NCI-H2227 (cell line): Measurements from ENCODE around the gene SRP14.
"Not testable (repeated sequence)": the region's sequence is repeated elsewhere in the genome, so short reads cannot be mapped to it uniquely, and the experiment has no call there.

Experiments used
- DNase-seq: peaks from one replicate; lab custom pipeline; 2025; ENCODE audit not compliant: unreplicated experiment; lab: John Stamatoyannopoulos, UW

SRP14 gene, protein sequence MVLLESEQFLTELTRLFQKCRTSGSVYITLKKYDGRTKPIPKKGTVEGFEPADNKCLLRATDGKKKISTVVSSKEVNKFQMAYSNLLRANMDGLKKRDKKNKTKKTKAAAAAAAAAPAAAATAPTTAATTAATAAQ

DNA sequence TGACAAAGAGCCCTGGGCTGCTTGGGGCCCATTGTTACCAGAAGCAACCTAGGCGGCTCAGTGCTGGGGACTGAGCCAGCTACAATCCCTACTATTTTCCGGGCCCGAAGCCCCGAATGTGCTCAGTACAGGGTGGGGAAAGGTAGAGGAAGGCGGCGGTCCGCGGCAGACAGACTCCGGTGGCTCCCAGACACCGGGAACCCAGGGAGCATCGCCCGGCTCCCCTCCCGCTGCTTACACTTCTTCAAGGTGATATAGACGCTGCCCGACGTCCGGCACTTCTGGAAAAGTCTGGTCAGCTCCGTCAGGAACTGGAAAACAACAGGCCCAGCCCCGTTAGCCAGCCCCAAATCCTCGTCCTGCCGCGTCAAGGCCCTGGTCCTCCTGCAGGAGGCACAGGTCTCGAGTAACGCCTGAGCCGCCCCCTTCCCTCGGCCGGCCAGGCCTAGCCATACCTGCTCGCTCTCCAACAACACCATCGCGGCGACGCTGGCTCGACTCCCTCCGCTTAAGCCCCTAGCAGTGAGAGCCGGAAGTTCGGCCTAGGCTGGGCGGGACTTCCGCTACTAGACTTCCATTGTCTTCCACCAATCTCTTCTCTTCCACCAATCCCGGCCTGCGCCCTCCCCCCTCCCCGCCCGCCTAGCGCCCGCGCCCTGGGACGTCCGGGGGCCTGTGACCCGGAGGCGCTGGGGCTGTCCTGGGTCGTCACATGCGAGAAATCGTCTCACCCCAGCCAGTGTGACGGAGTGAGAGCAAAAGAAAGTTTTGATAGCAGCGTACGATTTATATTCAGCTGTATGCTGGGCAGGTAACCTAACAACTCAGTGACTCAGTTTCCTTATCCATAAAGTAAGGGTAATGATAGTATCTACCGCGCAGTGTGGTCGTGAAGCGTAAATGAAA is at the start of gene SRP14:
SRP14 (minus strand) TSS at position 544 of the 906 bp plus-strand sequence; CDS start at position 479, 65 bp downstream.
- peak; percentile 89 for DNase-seq

DNA sequence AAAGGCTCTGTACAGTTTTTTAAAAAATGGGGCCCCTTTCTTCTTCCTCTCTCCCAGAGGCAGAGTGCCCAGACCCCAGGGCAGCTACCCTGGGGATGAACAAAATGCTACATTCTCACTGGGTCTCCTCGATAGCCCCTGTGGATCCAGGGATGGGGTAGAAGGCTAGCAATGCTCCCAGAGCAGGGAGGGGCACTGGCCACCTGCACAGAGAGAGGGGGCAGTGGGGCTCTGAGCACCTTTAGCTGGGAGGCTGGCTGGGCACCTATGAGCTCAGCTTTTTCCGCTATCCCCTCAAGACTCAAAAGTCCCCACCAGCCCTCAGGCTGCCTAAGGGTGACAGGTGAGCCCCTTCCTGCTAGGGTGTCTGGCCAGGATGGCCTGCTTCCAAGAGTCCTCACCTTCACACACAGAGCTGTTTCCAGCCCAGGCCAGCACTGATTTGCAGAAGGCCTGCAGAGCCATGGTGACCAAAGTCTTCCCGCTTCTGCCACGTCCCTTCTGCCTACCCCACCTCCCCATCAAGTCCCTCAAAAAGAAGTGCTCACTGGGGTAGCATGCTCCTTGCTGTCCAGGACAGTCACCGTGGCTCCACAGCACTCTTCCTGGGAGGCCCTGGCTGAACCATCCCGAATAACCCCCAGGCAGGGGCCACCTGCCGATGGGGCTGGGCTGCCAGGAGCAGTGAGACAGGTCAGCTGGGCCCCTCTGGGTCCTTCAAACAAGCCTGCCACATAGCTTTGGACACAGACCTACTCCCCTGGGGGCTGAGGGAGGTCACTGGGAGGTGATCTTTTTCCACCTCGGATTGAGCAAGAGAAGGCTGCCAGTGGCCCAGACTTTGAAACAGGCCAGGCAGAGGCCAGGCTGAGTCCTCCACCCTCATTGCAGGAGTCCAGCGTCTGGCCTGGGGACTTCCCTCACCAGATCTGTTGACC is 49.3 kb upstream of the SRP14 start:
- no peak for DNase-seq

DNA sequence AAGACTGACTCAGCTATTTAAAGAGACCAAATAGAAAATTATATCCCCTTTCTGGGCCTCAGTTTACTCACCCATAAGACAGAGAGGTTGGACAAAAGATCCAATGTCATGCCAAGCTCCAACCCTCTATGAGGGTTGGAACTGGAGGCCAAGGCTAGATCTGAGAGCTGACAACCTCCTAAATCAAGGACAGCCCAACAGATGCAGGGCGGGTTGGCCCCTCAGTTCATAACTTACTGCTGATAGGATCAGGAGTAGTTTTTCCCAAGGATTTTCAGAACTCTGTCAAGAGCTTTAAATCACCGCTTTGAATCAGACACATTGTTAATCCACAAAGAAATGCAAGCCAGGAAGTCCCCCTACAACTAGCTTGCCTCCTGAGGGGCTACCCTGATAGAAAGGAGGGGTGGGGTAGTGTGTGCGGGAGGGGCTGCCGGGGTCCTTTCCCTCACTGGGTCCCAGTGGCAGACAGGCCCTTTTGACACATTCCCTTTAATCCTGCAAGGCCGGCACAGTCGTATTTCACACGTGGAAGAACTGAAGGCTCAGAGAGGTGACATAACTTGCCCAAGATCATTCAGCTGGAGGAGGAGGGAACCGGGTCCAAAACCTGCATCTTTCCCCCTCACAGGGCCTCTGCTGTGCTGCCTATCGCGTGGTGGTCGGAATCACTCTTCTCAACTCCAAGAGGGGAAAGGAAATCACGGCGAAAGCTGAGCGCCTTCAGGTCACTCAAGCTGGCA is 48.3 kb upstream of the SRP14 start:
- no peak for DNase-seq

DNA sequence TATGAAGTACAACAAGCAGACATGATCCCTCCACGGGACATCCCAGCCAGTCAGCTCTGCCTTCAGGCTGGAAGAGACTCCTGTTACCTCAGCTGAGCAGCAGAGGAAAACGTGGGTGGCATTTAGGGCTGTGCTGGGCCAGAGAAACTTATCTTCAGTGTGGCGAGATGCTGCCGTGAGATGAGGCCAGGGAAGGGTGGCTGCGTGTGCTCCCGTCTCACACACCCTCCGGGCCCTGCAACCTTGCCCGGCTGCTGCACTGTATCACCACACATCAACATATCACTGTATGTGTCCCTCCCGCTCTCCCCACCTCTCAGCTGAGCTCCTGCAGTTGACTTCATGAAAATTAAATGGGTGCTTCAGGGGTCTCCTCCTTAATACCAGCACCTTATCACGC is 46.3 kb upstream of the SRP14 start:
- DNase-seq = no peak

DNA sequence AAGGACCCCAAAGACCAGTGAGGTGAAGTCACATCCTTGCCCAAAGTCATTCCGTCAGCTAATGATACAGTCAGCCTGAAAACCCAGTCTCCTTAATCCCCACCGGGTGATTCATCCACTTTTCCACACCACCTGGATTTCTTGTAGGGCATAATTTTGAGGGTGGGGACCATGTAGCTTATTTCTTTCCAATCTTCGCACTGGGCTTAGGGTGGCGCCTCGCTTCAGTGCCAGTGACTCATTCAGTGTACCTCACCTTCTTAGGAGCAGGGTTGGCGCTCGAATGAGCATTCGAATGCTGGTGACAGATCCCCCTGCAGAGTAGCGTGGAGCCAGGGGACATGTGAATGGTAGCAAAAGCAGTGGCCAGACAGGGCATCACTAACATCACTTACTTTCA is 45.7 kb upstream of the SRP14 start:
- no peak for DNase-seq

DNA sequence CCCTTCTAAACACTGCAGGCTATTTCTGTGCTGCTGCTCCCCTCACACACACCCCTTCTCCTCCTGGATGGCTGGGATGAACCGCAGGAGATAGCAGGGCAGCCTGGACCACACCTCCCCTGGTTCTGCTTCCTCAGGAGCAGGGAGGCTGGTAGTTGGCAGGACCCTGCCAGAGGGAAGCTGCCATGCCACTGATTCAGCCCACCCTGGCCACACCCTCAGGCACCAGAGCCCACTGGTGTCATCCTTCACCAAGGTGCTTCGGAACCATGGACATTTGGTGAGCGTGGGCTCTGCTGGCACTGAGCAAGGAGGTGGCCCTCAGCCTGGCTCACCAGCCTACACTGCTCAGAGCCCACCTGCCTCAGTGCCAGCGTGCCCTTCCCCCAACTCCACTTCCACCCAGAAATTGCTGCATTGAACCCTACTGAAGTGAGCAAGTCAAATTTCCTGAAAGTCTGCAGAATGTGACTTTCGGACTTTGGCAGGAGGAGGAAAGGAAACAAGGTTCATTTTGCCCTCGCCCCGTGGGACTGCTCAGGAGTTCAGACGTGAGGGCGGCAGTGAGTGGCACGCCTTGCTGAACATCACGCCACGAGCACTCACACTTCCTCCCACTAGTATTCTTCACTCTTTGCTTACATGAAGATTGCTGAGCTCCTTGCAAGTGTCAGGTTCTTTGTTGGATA is 43.4 kb upstream of the SRP14 start:
- DNase-seq = no peak

DNA sequence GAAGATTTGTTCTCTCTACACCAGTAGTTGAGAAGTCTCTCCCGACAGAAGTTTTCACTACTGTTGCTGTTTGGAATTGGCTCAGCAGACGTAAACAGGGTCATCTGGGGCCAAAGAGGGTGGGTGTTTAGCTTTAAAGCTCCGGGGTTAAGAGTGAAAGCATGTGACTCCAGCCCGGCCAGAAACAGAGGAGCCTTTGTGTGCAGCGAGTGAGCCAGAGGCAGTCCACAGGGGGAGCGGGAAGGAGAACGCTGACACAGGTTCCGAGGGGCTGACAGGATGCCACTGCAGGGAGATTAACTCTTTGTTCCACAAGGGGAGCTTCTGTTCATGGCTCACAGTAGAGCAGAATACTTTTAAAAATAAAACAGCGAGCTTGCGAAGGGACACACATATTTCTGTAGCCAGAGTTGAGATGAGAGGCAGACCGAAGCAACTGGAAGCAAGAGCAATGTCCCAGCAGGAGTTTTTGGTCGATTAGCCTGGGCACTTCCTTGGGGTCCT is 42.8 kb upstream of the SRP14 start:
- peak; percentile 47 for DNase-seq

DNA sequence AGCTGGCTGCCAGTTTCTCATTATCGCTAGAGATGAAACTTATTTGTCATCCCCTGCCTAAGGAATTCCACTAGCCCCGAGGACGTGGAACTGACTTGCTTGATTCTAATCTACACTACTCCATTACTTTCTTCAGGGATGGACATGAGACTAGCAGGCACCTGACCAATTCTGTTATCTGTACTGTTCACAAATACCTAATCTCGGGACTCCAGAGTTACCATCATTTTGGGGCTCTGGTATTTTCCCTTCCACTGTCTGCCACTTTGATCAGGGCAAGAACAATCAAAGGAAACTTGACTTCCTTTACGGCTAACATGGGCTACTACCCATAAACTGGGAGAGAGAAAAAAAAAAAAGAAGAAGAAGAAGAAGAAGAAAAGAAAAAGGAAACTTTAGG is 41.9 kb upstream of the SRP14 start:
- no peak for DNase-seq

DNA sequence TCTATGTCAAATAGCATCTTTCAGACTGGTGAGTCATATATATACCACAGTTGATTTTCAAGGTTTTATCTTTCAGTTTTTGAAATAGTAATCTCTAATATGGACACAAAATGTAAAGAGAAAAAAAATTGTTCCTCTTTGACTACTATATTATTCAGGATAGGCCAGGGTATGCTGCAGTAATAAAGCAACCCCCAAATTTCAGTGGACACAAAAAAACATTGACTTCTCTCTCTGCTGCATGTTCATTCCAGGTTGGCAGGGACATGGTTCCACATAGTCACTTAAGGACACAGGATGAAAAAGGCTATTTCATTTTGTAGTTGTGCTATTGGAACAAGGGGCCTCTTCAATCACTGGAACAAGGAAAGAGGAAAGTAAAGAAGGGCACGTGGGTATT is 41.1 kb upstream of the SRP14 start:
- DNase-seq = no peak

DNA sequence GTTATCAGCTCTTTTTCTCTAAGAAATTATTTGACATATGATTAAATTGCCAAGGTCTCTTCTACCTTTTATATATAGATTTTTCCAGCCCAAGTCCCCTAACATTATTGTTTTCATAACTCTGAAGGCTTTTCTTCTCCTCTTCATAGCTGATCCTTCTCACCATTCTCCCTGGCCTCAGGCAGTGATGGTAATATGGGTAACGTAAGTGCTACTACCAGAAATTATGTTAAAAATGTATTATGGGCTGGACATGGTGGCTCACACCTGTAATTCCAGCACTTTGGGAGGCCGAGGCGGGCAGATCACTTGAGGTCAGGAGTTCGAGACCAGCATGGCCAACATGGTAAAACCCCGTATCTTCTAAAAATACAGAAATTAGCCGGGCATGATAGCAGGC is 40.5 kb upstream of the SRP14 start:
- no peak for DNase-seq

DNA sequence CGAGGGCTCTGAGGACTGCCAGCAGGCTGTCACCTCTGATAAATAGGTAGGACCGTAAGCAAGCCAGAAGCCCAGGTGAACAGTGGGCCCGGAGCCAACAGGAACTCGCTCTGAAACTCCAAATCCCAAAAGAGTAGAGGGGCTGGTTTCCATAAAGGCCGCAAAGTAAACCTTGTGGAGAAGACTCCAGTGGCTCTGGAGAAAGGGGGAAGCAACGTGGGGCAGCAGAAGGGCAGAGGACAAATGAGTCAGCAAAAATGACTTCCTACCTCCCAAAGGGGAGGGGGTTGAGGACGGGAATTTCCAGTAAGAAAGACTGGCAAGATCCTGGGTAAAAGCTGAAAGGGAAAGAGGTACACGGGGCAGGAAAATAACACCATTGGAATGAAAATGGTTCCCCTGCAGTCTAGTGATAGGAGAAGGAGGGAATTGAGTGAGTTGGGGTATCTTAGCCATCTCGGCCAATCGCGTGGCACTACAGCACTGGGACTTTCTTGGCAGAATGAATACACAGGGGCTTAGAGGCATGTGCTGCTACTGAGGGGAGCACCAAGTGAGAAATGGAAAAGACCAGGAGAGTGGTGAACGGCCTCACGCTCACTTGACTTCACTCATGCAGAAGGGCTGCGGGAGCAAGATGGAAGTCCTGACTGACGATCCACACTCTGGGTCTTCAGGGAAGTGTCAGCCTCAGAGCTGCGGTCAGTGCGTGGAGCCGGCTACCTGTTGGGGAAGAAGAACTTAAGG is 36.5 kb upstream of the SRP14 start:
- DNase-seq = no peak

DNA sequence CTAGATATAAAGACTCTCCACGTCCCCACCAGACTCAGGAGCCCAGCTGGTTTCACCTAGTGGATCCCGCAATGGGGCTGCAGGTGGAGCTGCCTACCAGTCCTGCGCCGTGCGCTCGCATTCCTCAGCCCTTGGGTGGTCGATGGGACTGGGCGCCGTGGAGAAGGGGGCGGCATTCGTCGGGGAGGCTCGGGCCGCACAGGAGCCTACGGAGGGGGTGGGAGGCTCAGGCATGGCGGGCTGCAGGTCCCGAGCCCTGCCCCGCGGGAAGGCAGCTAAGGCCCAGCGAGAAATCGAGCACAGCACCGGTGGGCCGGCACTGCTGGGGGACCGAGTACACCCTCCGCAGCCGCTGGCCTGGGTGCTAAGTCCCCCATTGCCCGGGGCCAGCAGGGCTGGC is 35.7 kb upstream of the SRP14 start:
- DNase-seq = not testable (repeated sequence)

DNA sequence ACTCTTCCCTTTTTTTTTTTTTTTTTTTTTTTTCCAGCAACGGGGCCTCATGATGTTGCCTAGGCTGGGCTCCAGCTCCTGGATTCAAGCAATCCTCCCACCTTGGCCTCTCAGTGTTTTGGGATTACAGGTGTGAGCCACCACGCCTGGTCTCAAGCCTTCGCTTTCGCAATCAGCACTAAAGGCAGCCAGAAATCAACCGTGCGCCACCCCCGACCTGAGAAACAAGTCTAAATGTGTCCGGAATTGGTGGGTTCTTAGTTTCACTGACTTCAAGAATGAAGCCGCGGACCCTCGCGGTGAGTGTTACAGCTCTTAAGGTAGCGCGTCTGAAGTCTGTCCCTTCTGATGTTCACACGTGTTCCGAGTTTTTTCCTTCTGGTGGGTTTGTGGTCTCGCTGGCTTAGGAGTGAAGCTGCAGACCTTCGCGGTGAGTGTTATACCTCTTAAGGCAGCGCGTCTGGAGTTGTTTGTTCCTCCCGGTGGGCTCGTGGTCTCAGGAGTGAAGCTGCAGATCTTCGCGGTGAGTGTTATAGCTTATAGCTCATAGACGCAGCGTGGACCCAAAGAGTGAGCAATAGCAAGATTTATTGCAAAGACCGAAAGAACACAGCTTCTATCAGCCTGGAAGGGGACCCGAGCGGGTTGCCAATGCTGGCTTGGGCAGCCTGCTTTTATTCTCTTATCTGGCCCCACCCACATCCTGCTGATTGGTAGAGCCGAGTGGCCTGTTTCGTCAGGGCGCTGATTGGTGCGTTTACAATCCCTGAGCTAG is 34.9 kb upstream of the SRP14 start:
- DNase-seq = not testable (repeated sequence)

DNA sequence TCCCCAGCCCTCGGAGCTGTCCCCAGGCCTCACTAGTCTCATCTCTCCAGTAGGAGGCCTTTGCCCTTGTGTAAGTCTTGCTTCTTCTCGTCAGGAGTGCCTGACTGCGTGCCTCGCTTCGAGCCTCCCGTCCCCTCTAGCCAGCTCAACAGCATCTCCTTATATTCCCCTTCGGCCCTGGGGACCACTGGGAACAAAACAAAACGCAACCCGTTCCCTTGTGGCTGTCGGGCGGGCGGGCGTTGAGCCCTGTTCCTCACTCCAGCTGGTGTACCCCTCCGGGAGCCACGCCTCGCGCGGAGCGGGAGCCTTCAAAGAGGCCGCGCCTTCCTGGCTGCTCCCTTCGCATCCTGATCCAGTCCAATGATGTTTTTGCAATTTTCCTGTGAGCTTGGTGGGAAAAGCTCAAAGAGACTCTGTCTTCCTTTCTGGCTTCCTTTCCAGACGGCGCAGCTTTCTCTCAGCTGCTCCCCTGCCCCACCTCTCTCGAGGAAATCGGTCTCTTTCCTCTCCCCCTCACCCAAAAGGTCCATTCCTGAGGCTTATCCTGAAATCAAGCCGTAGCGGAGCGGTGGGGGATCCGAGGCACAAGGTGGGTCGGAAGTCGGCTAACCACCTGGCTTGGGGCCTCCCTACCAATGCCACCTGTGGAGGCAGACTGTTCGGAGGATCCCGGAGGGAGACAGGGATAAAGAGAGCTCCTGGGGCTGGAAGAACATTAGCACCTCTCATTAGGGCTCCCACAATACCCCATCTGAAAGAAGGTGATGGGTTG is 33.4 kb upstream of the SRP14 start:
- no peak for DNase-seq

DNA sequence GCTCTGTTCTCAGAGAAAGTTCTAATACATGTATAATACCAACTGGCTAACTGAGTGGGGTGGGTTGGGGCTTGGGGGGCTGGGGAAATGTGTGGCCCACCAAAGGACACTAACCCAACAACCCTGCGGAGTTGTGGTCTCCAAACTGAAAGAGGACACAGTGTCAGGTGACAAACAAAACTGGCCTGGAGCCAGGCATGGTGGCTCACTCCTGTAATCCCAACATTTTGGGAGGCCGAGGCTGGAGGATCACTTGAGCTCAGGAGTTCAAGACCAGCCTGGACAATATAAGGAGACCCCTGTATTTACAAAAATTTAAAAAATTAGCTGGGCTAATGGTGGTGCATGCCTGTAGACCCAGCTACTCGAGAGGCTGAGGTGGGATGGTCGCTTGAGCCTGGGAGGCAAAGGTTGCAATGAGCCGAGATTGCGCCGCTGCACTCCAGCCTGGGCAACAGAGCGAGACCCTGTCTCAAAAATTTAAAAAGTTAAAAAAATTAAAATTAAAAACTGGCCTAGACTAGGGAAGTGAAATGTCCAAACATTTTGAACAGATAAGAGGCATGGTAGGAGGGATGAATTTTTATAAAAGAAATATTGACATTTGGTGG is 31.7 kb upstream of the SRP14 start:
- no peak for DNase-seq

DNA sequence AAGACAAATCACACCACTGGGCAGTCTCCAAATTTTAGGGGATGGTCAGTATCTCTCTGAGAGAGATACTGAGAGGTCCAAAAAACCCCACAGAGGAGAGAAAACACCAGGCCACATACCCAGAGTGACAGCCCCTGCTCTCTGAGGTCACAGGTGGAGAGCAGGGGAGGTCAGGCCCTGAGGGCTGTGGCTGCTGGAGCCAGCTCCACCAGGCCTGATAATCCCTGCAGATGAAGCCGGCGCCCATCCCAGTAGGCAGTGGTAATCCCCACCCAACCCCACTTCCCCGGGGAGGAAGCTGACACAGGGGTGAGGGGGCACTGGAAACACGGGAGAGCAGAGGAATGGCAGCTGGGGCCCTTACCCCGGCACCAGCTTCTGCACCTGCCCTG is 31.2 kb upstream of the SRP14 start:
- DNase-seq = no peak
